HG03135 (cell line): ENCODE measurements around the gene RNF111.
"Not testable (repeated sequence)": the region's sequence is repeated elsewhere in the genome, so short reads cannot be mapped to it uniquely, and the experiment has no call there.

Experiments
- ATAC-seq: cut with Tn5 transposase; IDR thresholded peaks from one replicate; pipeline ENCODE4 v1.9.1; 2021; ENCODE audit warnings: mild to moderate bottlenecking, moderate library complexity; ENCODE audit not compliant: unreplicated experiment

RNF111 gene

DNA sequence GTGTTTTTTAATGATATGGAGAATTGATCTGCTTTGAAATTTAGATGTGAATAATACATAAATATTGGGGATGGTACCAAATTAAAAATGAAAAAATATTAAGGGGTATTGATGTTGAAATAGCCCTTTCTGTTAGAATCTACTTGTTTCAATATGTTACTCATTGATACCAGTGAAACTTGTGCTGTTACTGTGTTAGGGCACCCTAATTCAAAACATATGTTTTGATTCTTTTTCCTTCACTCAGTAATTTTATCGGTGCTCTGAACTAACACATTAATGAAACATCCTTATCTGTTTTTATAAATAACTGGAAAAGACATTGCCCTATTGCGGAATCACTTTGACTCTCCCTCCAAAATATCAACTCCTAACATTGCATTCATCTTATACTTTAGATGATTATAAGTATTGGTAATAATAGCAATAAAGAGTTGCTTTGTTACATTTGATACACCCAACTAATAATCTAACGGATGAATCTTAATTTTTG, 65.5 kb downstream of the RNF111 start:
- ATAC-seq, result no peak

- ATAC-seq, result no peak
Measured at GRCh38 chr15:59053482-59053881, 66.0 kb downstream of the RNF111 start.

GRCh38 chr15:59059076-59059597, 71.7 kb downstream of the RNF111 start:
- ATAC-seq, result no peak

- no peak for ATAC-seq
Measured at GRCh38 chr15:59060348-59060747, 72.9 kb downstream of the RNF111 start.

- no peak for ATAC-seq
Measured at GRCh38 chr15:59063042-59063441, 75.6 kb downstream of the RNF111 start.

DNA sequence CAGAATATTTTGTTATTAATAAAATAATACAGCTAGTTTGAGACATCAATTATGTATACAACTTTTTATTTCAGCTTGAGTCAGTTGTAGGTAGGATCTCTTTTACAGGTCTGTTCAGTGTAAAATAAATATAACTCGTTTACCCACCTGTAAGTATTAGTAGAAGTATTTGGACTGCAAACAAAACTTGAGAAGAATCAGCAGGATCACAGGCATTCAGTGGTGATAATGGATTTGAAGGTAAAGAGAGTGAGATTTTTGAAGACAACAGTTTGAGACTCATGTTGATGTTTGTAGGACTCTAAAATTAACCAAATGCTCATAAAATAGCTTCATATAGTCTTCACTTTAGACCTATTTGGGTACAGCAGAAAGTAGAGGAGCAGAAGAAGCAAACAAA, 82.0 kb downstream of the RNF111 start:
- ATAC-seq, result no peak

- no peak for ATAC-seq
Measured at GRCh38 chr15:59074607-59075006, 87.1 kb downstream of the RNF111 start.

DNA sequence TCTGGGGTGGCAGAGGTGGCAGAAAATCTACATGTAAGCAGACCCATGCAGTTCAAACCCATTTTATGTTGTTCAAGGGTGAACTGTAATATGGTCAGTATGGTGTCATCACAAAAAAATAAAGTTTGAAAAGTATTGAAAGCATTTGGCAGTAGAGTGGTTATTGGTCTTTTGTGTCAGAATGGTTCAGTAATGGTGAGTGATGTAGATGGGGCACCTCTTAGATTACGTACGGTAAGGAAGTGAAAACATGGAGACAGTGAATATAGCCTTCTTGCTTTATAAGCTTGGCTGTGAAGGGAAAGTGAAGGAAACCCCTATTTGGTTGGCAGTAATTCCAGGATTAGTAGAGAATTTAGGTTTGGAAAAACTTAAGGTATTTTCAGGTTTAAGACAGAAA, 100.3 kb downstream of the RNF111 start:
- no peak for ATAC-seq

GRCh38 chr15:59094077-59094476, 106.6 kb downstream of the RNF111 start:
- ATAC-seq, result no peak

- ATAC-seq, result no peak
Measured at GRCh38 chr15:59096429-59096828, 109.0 kb downstream of the RNF111 start.

DNA sequence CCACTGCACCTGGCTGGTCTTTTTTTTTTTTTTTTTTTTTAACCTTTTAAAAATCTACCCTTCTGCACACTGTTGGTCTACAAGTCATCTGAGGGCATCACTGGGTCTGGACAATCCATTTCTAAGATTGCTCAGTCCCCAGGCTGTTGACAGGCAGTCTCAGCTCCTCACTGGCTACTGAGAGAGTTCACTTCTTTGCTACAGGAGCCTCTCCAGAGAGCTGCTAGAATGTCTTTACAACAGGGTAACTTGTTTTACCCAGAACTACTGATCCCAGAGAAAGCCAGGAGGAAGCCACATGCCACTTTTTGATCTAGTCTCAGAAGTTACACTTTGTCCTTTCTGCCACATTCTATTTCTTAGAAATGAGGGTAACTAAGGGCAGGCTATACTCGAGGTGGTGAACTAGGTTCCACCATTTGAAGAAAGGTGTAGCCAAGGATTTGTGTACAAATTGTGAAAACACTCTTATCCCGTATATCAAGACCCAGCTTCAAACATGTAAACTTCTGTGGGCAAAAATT, 111.8 kb downstream of the RNF111 start:
- no peak for ATAC-seq

DNA sequence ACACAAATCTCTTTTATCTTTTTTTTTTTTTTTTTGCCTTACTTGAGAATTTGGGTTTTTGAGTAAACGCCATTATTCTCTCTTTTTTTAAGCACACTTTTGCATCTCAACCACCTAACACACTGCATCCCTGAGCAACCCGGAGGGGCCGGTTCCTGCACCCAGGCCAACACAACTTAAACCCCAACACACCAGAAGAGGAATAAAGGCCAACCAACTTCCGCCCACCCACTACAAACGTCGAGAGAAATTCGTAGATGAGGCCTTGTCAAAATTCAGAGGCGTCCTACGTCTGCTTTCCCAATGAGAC, 117.1 kb downstream of the RNF111 start:
- ATAC-seq, result no peak

DNA sequence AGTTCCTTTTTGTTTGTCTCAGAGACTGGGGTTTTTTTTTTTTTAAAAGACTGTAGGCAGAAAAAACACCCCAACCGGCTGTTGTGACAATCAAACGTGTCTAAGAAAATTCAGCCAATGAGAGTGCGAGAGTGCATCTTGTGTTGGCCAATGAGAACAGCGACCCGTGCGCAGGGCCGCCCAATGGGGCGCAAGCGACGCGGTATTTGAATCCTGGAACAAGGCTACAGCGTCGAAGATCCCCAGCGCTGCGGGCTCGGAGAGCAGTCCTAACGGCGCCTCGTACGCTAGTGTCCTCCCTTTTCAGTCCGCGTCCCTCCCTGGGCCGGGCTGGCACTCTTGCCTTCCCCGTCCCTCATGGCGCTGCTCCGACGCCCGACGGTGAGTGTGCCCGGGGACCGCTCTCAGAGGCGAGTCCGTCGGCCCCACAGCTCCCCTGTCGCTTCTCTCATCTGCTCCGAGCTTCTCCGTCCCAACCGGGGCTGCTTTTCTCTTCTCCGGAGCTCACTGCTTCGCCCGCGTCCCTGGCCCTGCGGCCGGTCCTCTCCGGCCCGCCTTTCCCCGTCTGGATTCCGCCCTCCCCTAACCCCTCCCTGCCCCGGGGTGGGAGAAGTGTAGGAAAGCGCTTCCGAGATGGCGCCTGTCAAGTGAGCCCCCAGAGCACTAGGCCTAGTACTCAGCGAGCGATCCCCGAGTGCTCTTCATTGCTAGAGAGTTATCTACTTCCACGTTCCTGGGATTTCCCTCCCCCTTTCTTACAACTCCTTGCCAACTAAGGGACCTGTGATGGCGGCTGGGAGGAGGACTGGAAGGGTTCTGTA, 117.7 kb downstream of the RNF111 start, which contains the start of gene CCNB2:
TSS of gene CCNB2 (plus strand) at position 235 of the 821 bp plus-strand sequence. CDS start at position 358, 123 bp downstream.
- peak; percentile 99 for ATAC-seq

- ATAC-seq, result no peak
Measured at GRCh38 chr15:59105854-59106253, 118.4 kb downstream of the RNF111 start.

DNA sequence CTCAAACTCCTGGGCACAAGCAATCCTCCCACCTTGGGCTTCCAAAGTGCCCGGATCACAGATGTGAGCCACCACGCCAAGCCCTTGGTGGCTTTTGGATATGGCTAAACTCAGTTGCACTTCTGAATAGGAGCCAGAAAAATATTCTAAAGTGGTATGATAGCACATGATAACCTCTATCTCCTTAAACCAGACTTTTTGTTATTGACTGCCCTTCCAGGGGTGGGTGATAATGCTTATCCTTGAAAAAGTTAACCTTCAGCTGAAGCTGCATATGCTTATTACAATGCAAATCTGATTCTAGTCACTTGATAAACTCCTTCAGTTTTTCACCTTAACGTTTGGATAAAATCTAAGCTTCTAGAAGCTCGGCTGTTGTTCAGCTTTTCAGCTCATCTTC, 123.8 kb downstream of the RNF111 start:
- ATAC-seq, result no peak

GRCh38 chr15:59115047-59115446, 127.6 kb downstream of the RNF111 start:
- no peak for ATAC-seq

DNA sequence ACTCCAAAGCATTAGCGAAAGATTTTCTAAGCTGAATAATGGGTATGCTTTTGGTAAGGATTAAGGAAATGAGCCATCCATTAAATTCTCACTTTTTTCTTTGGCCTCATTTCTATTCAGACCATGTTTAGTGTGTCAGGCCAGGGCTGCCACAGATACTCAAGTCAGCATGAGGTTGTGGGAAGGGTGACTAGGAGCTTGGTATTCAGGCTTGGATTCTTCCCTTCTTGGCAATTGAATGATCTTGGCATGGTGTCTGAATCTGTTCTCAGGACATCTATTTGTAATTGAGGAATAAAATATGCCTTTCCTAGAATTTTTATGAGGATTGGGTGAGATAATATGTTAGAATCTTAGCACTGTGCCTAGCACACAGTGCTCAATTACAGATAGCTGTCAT, 128.7 kb downstream of the RNF111 start:
- ATAC-seq, result no peak

DNA sequence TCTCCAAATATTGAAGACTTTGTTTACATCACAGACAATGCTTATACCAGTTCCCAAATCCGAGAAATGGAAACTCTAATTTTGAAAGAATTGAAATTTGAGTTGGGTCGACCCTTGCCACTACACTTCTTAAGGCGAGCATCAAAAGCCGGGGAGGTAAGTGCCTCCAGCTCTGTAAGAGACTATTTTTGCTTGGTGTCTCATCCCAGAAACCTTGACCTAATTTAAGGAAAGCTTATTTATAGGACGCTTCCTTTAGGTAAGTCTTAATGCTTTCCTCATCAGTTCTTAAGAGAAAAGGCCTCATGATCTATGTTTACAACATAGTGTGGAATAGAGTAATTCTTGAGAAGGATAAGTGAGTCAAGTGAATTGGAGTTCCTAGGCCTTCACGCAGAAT, 129.3 kb downstream of the RNF111 start:
- ATAC-seq, result no peak

DNA sequence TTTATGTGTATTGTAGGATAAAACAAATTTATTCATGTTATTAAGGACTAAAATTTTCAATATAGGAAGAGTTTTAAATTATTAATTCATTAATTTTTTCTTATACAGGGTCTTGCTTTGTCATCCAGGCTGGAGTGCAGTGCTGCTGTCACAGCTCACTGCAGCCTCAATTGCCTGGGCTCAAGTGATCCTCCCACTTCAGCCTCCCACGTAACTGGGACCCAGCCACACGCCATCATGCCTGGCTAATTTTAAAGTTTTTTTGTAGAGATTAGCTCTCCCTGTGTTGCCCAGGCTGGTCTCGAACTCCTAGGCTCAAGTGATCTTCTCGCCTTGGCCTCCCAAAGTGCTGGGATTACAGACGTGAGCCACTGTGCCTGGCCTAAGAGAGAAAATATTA, 132.2 kb downstream of the RNF111 start:
- no peak for ATAC-seq

DNA sequence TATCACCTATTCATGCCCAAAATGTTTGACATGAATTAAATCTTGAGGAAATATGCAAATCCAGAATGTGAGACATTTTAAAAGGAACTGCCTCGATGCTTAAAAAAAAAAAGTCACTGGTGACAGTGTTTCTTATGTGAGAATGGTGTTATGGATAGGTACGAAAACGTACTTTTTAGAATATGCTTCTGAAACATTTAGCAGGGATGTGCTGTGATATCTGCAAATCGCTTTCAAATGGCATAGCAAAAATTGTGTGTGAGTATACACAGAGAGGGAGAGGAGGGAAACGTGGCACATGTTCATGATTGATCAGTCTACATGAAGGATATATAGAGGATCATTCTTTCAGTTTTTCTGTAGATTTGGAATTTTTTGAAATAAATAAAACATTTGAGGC, 133.5 kb downstream of the RNF111 start:
- ATAC-seq, result no peak

DNA sequence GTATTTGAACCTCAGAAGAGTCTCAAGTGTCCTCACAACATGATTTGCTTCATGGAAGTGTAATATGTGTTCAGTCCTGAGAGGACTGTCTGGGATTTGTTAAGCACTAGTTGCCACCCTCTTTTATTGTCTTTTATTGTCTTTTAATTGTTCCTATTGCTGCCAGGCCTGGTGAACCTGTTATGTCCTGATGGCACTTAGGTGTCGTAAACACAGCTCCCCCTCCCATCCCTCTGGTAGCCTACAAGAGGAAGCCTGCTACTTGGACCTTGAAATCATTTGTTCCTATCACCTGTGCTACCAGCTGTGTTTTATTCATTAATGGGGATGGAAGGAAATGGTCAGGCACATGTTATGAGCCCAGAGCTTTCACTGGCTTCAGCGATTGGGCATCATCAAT, 136.8 kb downstream of the RNF111 start:
- ATAC-seq, result no peak

DNA sequence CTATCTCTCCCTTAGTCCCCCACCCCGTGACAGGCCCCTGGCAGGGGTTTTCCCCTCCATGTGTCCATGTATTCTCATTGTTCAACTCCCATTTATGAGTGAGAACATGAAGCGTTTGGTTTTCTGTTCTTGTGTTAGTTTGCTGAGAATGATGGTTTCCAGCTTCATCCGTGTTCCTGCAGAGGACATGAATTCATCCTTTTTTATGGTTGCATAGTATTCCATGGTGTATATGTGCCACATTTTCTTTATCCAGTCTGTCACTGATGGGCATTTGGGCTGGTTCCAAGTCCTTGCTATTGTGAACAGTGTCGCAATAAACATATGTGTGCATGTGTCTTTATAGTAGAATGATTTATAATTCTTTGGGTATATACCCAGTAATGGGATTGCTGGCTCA, 138.2 kb downstream of the RNF111 start:
- ATAC-seq, result not testable (repeated sequence)
